Endothelial cell (in vitro differentiated cells): ENCODE results near the gene RHEX. TPM values are rescaled to one million over a fixed set of nuclear protein-coding genes. Genes with fewer than 3 reads are reported as not detected.

Experiments
- DNase-seq: peaks from one replicate; pipeline ENCODE4 v3.0.0; 2021; ENCODE audit warnings: low spot score
- H3K27ac Mint-ChIP-seq: one replicate; pipeline ENCODE4 v1.8.0; 2021; ENCODE audit warnings: mixed read lengths, inconsistent platforms; ENCODE audit not compliant: unreplicated experiment
- H3K27me3 Mint-ChIP-seq: one replicate; pipeline ENCODE4 v1.8.0; 2021; ENCODE audit warnings: mild to moderate bottlenecking, moderate library complexity, mixed read lengths, inconsistent platforms; ENCODE audit not compliant: unreplicated experiment
- H3K36me3 Mint-ChIP-seq: one replicate; pipeline ENCODE4 v1.8.0; 2021; ENCODE audit warnings: mild to moderate bottlenecking, low read depth, mixed read lengths, inconsistent platforms; ENCODE audit not compliant: unreplicated experiment
- H3K4me1 Mint-ChIP-seq: one replicate; pipeline ENCODE4 v1.8.0; 2021; ENCODE audit warnings: mild to moderate bottlenecking, mixed read lengths, inconsistent platforms; ENCODE audit not compliant: unreplicated experiment
- H3K4me3 Mint-ChIP-seq: one replicate; pipeline ENCODE4 v1.8.0; 2021; ENCODE audit warnings: mild to moderate bottlenecking, mixed read lengths, inconsistent platforms; ENCODE audit not compliant: unreplicated experiment
- H3K9me3 Mint-ChIP-seq: one replicate; pipeline ENCODE4 v1.8.0; 2021; ENCODE audit warnings: mixed read lengths, inconsistent platforms; ENCODE audit not compliant: unreplicated experiment
- CTCF ChIP-seq: fragments of 200-600 bp; sonication (generic); IDR thresholded peaks from one replicate; pipeline ENCODE4 v1.5.0; 2021; ENCODE audit warnings: antibody characterized with exemption; ENCODE audit not compliant: unreplicated experiment
- total RNA-seq: library from RNA; stranded (reverse); fragmentation: NEBNext Ultra II Directional; extraction: Animal tissue kit (Norgen Biotek cat#: 25700); gene quantifications from one replicate; pipeline ENCODE4 v1.2.1, GENCODE V29; 2021; ENCODE audit not compliant: unreplicated experiment

The RHEX gene
- total RNA-seq, 1 donor from 2014 or later: not detected

DNA sequence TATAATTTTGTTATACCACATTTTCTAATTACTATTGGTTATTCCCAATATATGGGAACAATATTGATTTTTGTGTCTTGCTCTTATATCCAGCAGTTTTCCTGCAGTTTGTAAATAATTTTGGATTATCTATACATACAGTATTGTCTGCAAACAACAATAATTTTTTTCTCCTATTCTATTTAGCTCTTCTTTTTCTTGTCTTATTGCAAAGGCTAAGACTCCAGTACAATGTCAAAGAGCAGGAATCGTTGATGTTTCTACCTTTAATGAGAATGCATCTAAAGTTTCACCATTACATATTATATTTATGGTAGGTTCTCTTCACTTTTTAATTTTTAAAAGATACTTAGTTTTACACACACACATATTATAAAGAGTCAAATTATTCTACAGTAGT is 68.3 kb downstream of the RHEX start:
- no peak for TF ChIP-seq CTCF
- Mint-ChIP-seq H3K27me3 (peaks cover 9% of the 10 kb centered on the region), H3K36me3 (peaks cover 4% of the 10 kb centered on the region), H3K9me3 (peaks cover 4% of the 10 kb centered on the region), H3K4me1 (peaks cover 6% of the 10 kb centered on the region), H3K4me3 (no peak overlapping the region), H3K27ac (no peak overlapping the region)
- no peak for DNase-seq

DNA sequence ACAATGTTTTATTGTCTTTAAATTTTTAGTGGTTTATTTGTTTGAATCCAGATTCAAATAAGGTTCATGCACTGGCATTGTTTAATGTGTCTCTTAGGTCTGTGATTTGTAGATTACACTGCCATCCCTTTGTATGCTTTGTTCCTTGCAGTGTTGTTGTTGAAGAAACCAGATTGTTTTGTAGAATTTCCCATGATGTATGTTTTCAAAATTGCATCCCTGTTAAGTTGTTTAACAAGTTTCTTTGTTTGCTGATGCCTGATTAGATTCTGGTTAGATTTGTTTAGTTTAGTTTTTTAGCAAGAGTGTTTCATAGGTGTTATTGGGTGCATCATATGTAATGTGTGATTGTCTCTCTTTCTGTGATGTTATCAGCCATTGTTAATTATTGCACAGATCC is 69.7 kb downstream of the RHEX start:
- no peak for TF ChIP-seq CTCF
- Mint-ChIP-seq H3K27ac (no peak overlapping the region), H3K4me1 (peaks cover 6% of the 10 kb centered on the region), H3K36me3 (no peaks in the 10 kb centered on the region), H3K9me3 (peaks cover 4% of the 10 kb centered on the region), H3K4me3 (no peak overlapping the region), H3K27me3 (peaks cover 3% of the 10 kb centered on the region)
- DNase-seq: no peak

DNA sequence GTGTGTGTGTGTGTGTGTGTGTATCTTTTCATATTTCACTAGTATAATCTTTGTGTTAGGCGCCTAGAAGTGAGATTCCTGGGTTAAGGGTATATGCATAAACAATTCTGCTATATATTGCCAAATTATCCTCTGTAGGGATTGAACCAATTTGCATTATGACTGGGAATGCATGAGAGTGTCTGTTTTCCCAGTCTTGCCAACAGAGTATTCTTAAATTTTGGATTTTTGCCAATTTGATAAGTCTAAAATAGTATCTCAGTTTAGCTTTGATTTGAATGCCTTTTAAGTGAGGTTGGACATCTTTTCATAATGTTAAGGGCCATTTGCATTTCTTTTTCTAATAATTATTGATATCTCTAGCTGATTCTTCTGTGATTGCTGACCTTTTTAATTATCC is 72.4 kb downstream of the RHEX start:
- DNase-seq: no peak
- H3K4me3 Mint-ChIP-seq: no peak overlapping the region
- H3K27me3 Mint-ChIP-seq: no peaks in the 10 kb centered on the region
- no peaks in the 10 kb centered on the region for H3K36me3 Mint-ChIP-seq
- H3K27ac Mint-ChIP-seq: no peak overlapping the region
- H3K9me3 Mint-ChIP-seq: peaks cover 4% of the 10 kb centered on the region
- TF ChIP-seq CTCF: no peak
- peaks cover 7% of the 10 kb centered on the region for H3K4me1 Mint-ChIP-seq

DNA sequence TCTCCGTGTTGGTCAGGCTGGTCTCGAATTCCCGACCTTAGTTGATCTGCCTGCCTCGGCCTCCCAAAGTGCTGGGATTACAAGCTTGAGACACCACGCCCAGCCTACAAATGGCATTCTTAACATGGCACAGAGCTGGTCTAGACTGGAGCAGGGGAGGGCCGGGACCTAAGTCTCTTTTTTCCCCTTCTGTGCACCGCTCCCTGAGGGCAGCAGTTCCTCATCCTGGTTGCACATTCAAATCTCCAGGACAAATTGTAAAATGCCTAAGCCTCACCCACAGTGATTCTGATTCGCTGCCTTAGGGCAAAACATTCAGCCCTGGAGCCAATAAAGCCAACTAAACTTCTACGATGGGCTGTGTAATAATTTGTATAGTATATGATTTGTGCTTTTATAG is 74.4 kb downstream of the RHEX start:
- no peaks in the 10 kb centered on the region for H3K36me3 Mint-ChIP-seq
- H3K27me3 Mint-ChIP-seq: peaks cover 4% of the 10 kb centered on the region

DNA sequence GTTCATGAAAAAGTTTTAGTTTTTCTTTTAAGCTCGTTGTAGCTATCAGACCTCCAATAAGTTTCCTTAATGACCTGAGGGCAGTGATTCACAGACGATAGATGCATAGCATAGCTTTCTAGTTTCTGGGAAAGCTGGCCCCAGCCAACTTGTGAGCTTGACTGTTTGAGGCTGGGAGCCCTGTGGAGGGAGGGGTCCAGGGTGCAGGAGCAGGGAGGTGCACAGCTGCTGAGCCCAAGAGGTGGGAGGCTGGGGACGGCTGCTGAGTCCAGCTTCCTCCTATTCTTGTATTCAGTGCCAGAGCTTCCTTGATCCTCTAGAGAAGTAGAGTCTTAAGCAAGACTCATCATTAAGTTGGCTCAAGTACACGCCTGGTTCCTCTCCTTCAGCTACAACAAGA is 75.2 kb downstream of the RHEX start:
- H3K4me3 Mint-ChIP-seq: no peak overlapping the region
- no peak for DNase-seq
- H3K27ac Mint-ChIP-seq: no peak overlapping the region
- no peak for TF ChIP-seq CTCF
- no peaks in the 10 kb centered on the region for H3K9me3 Mint-ChIP-seq
- peaks cover 7% of the 10 kb centered on the region for H3K4me1 Mint-ChIP-seq
- H3K36me3 Mint-ChIP-seq: no peaks in the 10 kb centered on the region
- H3K27me3 Mint-ChIP-seq: peaks cover 4% of the 10 kb centered on the region

More for the DNA sequence above, 74.4 kb downstream of the RHEX start:
- no peak for TF ChIP-seq CTCF
- DNase-seq: no peak
- Mint-ChIP-seq H3K9me3 (no peaks in the 10 kb centered on the region), H3K4me3 (no peak overlapping the region), H3K4me1 (peaks cover 7% of the 10 kb centered on the region), H3K27ac (no peak overlapping the region)
